Measurements from ENCODE around the gene KIFAP3. TPM values are rescaled to one million over a fixed set of nuclear protein-coding genes. Genes with fewer than 3 reads are reported as not detected.

The KIFAP3 gene
- total and polyA plus RNA-seq, 12 donors = 16.5 to 84.0 (median 54.0) TPM

DNA sequence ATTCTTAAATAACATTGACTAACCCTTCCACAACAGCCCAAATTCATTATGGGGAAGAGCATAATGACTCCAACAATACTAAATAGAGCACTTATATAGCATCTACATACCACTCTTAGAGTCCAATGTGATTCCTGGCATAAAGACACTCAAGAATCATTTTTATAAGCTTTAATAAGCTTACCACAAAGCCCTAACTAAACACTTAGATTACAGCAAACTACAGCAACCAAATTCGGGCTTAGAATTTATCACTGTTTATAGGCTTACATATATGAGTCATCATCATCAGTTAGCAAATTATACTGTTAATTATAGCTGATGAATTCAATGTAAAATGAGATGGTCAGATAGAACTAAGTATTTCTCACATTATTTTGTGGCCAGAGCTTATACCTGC is 188.1 kb downstream of the KIFAP3 start:
- Histone ChIP-seq H3K36me3 (peaks cover 0 to 74% (median 21%) of the 10 kb centered on the region in 9 donors), H3K4me3 (no peak overlapping the region), H3K9me3 (no peaks in the 10 kb centered on the region), H3K4me1 (peaks cover 0 to 16% (median 8%) of the 10 kb centered on the region in 9 donors), H3K27ac (no peak overlapping the region), H3K27me3 (no peaks in the 10 kb centered on the region)
- 88 to 98% methylated on average over 1 of the region's 1 CpG for WGBS, 2 donors
- DNase-seq (no peak), ATAC-seq (no peak)
- intact Hi-C loops (cut with DNase I) = no loop called here
- TF ChIP-seq, protein P1, sequence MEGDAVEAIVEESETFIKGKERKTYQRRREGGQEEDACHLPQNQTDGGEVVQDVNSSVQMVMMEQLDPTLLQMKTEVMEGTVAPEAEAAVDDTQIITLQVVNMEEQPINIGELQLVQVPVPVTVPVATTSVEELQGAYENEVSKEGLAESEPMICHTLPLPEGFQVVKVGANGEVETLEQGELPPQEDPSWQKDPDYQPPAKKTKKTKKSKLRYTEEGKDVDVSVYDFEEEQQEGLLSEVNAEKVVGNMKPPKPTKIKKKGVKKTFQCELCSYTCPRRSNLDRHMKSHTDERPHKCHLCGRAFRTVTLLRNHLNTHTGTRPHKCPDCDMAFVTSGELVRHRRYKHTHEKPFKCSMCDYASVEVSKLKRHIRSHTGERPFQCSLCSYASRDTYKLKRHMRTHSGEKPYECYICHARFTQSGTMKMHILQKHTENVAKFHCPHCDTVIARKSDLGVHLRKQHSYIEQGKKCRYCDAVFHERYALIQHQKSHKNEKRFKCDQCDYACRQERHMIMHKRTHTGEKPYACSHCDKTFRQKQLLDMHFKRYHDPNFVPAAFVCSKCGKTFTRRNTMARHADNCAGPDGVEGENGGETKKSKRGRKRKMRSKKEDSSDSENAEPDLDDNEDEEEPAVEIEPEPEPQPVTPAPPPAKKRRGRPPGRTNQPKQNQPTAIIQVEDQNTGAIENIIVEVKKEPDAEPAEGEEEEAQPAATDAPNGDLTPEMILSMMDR (IDR thresholded peaks at IDR 0.05) = no peak

DNA sequence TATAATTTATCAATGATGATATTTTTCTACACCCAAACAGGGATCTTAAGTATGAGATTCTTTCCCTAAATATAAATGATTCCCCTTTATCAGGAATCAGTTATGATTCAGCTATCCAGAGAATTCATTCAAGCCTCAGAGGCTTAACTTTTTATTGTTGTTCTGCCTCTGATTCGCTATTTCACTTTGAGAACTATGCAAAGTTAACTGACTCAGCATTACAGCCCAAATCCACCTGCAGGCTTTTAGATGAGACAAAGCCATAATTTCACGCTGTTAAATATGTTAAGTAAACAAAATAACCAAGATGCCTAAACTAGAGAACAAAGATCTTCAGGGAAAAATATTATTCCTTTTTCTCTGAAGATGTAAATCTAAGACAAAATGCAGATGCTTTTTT is 189.3 kb downstream of the KIFAP3 start:
- Histone ChIP-seq H3K27me3 (no peaks in the 10 kb centered on the region), H3K9me3 (no peaks in the 10 kb centered on the region), H3K36me3 (peaks cover 0 to 81% (median 25%) of the 10 kb centered on the region in 9 donors), H3K4me1 (peaks cover 0 to 9% (median 0%) of the 10 kb centered on the region in 9 donors), H3K4me3 (no peak overlapping the region), H3K27ac (no peak overlapping the region)
- ATAC-seq = no peak
- intact Hi-C loops (cut with DNase I) = no loop called here
- WGBS, 2 donors = 96 to 98% methylated on average over 2 of the region's 2 CpGs
- TF ChIP-seq, protein P1 (IDR thresholded peaks at IDR 0.05) = no peak
- DNase-seq = no peak

DNA sequence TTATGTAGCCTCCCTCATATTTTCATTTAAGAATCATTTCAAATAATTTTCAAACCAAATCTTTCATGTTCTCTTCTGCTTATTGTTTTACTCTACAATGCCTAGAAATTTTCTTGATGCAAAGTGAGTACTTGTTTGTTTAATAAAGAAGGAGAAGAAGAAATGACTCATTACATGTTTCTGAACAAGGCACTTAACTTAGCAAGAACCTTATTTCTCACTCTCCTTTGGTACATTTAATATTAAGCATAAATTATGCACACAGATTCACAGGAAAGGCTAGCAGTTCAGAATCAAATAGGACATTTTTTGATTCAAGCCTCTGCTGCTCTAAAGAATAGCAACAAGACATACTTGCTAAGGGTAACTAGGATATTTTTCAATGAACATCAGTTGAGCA is 189.9 kb downstream of the KIFAP3 start:
- TF ChIP-seq, protein P1 (IDR thresholded peaks at IDR 0.05) = no peak
- DNase-seq (no peak), ATAC-seq (no peak)
- H3K4me3 ChIP-seq = no peak overlapping the region
- peaks cover 0 to 9% (median 0%) of the 10 kb centered on the region in 9 donors for H3K4me1 ChIP-seq
- no peaks in the 10 kb centered on the region for H3K9me3 ChIP-seq
- no peaks in the 10 kb centered on the region for H3K27me3 ChIP-seq
- intact Hi-C loops (cut with DNase I) = no loop called here
- H3K36me3 ChIP-seq = peaks cover 0 to 81% (median 25%) of the 10 kb centered on the region in 9 donors
- no peak overlapping the region for H3K27ac ChIP-seq

DNA sequence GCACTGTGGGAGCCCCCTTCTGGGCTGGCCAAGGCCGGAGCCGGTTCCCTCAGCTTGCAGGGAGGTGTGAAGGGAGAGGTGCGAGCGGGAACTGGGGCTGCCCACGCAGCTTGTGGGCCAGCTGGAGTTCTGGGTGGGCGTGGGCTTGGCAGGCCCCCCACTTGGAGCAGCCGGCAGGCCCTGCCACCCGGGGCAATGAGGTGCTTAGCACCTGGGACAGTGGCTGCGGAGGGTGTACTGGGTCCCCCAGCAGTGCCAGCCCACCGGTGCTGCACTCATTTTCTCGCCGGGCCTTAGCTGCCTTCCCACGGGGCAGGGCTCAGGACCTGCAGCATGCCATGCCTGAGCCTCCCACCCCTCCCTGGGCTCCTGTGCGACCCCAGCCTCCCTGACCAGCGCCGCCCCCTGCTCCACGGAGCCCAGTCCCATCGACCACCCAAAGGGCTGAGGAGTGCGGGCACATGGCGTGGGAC is 192.4 kb downstream of the KIFAP3 start:
- Histone ChIP-seq H3K9me3 (no peaks in the 10 kb centered on the region), H3K4me3 (no peak overlapping the region), H3K27ac (no peak overlapping the region), H3K36me3 (peaks cover 0 to 84% (median 31%) of the 10 kb centered on the region in 9 donors), H3K27me3 (no peaks in the 10 kb centered on the region), H3K4me1 (peaks cover 0 to 5% (median 0%) of the 10 kb centered on the region in 9 donors)
- intact Hi-C loops (cut with DNase I) = no loop called here
- ATAC-seq = no peak
- TF ChIP-seq, protein P1 (IDR thresholded peaks at IDR 0.05) = no peak
- whole genome bisulfite sequencing, 2 donors = 96 to 97% methylated on average over 20 of the region's 20 CpGs
- DNase-seq = no peak
